ENCODE results near the gene CHRM4.

The CHRM4 gene

DNA sequence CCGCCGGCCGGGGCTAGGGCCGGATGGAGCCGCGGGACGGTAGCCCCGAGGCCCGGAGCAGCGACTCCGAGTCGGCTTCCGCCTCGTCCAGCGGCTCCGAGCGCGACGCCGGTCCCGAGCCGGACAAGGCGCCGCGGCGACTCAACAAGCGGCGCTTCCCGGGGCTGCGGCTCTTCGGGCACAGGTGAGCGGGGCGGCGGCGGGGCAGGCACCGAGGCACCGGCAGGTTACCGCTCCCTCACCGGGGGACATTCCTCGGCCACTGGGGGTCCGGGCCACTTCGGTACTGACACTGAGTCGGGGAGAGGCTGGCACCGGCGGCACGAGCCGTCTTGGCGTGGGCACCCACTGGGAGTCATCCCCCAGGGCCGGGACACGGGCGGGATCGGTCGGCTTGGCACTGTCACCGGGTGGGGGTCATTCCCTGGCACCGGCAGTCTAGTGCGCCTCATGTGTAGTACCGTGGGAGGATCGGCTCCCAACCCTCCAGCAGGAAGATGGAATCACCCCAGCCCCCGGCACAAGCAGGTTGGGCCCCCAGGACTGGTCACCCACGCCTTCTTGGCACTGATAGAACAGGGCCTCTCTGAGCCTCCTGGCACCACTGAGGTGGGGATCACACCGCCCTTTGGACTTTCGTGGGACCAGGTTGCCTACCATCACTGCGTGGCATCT lies 43.8 kb downstream of the CHRM4 start:
- DNase-seq (ENCODE audit: low spot score) = peak; percentile 51

DNA sequence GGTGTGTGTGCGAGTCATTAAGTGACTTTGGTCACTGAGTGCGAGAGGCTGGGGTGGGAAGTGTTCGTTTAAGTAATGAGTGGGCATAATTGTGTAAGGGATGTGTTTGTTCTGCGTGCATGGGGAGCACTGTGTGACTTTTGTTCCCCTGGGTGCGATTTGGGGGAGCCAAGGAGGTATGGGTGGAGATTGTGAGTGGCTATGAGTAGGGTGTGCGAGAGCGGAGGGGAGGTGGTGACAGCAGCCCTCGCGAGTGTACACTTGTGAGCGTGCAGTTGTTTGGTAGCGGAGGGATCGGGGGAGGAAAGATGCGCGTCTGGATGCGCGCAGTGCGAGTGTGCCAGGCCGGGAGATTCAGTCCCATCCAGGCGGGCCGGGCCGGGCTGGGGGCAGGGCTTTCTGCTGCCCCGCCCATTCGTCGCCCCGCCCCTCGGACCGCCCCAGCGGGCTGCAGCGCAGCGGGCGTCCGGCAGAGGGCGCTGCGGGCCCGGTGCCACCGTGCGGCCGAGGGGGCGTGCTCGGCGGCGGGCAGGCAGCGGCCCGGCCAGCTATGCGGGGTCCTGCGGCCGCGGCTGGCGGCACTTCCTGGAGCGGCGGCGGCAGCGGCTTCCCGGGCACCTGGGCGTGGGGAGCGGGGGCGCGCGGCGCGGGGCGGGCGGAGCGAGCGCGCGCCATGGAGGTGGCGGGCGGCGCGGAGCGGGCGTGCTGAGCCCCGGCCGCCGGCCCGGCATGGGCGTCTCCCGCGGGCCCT lies 44.5 kb downstream of the CHRM4 start, which contains the start of gene DGKZ:
DGKZ (plus strand) TSS at position 578 of the 751 bp plus-strand sequence. CDS start 197 bp downstream, outside the sequence.
- DNase-seq (ENCODE audit: low spot score) = peak; percentile 88

GRCh38 chr11:46345881-46346484 lies 45.6 kb downstream of the CHRM4 start:
- DNase-seq (ENCODE audit: low spot score) = no peak

- DNase-seq (ENCODE audit: low spot score) = no peak
Measured at GRCh38 chr11:46345131-46345597, 46.4 kb downstream of the CHRM4 start.

DNA sequence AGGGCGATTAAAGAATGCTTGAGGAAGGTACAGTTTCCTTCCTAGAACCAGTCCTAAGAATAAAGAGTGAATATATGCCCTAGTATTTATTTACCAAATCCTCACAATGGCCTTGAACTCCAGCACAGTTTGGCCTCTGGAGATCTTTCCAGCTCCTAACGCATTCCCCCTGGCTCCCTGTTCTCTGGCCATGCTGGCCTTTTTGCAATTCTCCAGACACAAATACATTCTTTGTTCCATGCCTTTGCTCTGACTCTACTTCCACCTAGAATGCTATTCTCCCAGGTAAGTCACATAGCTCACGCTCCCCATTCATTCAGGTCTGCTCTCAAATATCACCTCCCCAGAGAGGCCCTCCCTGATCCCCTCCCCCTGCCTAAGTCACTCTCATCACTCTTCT lies 48.1 kb downstream of the CHRM4 start:
- no peak for DNase-seq (ENCODE audit: low spot score)

DNA sequence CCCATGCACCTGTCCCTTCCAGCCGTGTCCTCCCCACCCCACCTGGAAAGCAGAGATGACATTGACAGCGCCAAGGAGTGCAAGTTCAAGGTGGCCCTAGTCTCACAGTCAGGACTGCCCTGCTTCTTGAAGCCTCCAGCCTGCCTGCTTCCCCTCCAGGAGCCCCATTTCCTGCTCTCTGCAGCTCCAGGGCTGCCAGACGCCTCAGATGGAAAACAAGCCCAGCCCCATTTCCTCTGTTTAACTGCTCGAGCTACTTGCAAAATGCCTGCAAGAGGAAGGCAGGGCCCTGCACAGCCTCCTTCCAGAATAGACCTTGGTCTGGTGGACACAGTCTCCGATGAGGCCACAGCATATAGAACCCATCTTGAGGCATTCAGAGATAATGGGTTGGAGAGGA lies 49.3 kb downstream of the CHRM4 start:
- no peak for DNase-seq (ENCODE audit: low spot score)

DNA sequence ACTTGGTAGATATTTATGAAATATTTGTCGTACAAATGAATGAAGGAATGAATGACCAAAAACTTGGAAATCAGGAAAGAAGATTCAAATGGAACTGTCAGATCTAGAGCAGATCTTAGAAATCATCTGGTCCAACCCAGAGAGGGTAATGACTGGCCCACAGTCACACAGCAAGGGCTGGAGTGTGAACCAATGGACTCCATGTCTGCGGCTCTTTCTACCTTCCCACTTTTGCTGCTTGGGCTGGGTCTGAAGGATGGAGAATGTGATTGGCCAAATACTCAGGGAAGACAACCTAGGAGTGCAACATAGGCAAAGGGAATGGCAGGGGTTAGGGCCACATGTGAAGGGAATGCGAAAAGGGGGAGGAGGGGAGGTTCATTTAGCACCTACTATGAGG lies 50.1 kb downstream of the CHRM4 start:
- no peak for DNase-seq (ENCODE audit: low spot score)

DNA sequence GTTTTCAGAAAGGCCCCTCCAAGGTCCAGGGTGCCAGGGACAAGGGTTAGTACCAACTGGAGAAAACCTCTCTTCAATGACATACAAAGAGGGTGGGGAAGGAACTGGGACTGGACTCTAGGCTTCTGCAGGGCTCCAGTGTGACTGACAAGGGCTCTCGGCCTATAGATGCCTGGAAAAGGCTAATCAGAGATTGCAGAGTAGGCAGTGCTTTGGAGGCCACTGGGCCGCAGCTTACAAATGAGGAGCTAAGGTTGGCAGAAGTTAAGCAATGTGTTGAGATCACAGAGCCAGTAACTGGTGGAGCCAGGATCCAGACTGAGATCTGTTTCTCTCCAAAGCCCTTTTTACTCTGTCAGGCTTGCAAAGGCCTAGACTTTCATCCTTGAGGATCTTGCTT lies 51.8 kb downstream of the CHRM4 start:
- no peak for DNase-seq (ENCODE audit: low spot score)

DNA sequence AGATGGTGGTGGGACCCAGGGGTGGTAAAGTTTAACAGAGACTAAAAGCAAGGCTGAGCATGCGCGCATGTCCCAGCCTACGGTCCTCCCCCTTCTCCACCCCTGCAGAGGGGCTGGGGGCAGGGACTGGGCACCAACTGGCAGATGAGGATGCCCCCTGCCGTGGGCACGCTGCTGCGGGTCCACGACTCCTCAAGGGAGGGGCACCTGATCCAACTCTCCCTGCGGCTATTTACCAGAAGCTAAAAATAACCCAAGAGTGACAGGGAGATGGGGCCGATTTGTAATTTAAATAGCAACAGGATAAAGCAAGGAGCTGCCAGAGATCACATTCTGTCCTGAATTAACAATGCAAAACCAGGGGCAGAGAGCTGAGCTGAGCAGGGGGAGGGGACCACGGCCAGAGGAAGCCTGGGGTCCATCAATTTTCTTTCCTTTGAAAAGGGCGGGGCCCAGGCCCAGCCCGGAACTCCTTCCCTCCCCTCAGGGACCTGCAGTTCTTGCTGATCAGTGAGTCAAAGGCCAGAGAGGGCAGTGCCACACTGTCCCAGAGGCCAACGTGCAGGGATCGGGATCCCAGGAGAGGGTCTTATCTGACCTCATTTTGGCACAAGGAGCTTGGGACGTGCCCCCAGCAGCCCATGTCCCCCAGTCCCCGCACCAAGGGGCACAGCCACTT lies 52.4 kb downstream of the CHRM4 start:
- DNase-seq (ENCODE audit: low spot score) = peak; percentile 58

- no peak for DNase-seq (ENCODE audit: low spot score)
Measured at GRCh38 chr11:46338636-46338987, 53.0 kb downstream of the CHRM4 start.

DNA sequence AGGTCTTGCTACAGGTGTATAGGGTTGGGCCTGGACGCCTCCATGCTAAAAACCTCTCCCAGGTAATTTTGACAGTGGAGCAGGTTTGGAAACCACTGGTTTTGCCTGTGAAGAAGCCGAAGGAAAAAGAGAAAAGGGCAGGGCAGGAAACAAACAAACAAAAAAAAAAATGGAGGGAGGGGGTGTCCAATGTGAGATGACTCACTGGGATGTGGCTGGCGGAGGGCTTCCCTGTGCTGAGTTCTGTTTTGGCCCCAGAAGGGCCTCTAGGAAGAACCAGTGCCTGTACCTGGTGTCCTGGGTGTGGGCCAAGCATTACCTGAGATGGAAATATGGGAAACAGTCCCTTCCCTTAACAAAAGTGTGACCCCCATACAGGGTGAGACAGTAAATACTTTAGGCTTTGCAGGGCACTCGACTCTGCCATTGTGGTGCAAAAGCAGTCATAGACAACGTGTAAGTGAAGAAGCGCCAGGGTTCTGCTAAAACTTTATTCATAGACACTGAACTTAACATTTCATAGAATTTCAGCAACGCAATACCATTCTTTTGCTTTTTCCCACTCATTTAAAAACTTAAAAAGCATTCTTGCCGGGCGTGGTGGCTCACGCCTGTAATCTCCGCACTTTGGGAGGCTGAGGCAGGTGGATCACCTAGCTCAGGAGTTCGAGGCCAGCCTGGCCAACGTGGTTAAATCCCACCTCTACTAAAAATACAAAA lies 53.8 kb downstream of the CHRM4 start:
- DNase-seq (ENCODE audit: low spot score) = no peak

GRCh38 chr11:46336563-46337180 lies 54.9 kb downstream of the CHRM4 start:
- no peak for DNase-seq (ENCODE audit: low spot score)

GRCh38 chr11:46335890-46336562 lies 55.5 kb downstream of the CHRM4 start:
- no peak for DNase-seq (ENCODE audit: low spot score)

DNA sequence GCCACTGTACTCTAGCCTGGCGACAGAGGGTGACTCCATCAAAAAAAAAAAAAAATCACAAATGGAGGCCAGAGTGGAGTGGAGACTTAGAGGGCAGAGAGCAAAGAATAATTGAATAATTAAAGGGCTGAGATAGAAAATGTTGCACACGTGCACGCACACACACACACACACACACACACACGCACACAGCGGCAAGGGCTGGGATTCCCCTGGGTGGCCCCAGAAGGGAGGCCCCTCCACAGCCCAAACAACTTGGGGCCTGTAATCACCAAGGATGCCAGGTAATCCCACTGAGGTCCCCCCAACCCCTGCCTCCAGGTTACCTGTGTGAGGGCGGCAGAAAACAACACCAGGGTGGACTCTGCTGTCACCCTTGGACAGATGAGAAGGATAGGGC lies 56.3 kb downstream of the CHRM4 start:
- no peak for DNase-seq (ENCODE audit: low spot score)

- DNase-seq (ENCODE audit: low spot score) = no peak
Measured at GRCh38 chr11:46334211-46334610, 57.4 kb downstream of the CHRM4 start.
